GM21786 (cell line): Measurements from ENCODE around the gene LFNG.

Experiments
- ATAC-seq: cut with Tn5 transposase; IDR thresholded peaks from one replicate; pipeline ENCODE4 v1.9.1; 2021; ENCODE audit not compliant: unreplicated experiment

The LFNG gene, protein sequence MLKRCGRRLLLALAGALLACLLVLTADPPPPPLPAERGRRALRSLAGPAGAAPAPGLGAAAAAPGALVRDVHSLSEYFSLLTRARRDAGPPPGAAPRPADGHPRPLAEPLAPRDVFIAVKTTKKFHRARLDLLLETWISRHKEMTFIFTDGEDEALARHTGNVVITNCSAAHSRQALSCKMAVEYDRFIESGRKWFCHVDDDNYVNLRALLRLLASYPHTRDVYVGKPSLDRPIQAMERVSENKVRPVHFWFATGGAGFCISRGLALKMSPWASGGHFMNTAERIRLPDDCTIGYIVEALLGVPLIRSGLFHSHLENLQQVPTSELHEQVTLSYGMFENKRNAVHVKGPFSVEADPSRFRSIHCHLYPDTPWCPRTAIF

DNA sequence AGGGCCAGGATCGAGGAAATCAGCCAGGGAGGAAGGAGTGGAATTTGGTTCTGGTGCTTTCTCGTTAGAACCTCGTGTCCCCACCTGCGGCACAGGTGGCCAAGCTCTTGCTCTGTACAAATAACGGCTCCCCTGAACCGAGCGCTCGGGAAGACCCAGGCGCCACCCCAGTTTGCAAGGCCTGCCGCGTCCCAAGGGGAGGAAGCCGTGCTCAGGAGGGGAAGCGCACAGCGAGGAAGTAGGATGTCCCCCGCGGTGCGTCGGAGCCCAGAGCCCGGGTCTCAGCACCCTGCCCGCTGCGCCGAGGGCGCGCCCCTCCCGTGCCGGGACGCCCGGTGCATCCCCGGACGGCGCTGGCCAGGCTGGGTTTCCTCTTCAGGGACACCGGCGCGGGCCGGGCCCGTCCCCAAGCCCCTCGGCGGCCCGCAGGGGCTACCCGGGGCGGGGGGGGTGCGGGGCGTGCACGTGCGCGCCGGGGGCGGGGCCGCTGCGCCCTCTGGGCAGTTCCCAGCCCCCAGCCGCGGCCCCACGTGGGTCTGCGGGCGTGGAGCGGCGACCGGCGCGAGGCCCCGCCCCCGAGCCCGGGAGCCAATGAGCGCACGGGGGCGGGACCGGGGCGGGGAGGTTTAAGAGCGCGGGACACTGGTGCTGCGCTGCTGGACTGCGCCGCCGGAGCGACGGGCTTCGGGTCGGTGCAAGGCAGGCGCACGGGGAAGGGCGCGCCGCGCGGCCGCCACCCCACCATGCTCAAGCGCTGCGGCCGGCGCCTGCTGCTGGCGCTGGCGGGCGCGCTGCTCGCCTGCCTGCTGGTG, at the start of gene LFNG:
LFNG (plus strand) TSS at position 656 of the 812 bp plus-strand sequence; CDS start at position 744, 88 bp downstream.
- ATAC-seq = peak; percentile 73

DNA sequence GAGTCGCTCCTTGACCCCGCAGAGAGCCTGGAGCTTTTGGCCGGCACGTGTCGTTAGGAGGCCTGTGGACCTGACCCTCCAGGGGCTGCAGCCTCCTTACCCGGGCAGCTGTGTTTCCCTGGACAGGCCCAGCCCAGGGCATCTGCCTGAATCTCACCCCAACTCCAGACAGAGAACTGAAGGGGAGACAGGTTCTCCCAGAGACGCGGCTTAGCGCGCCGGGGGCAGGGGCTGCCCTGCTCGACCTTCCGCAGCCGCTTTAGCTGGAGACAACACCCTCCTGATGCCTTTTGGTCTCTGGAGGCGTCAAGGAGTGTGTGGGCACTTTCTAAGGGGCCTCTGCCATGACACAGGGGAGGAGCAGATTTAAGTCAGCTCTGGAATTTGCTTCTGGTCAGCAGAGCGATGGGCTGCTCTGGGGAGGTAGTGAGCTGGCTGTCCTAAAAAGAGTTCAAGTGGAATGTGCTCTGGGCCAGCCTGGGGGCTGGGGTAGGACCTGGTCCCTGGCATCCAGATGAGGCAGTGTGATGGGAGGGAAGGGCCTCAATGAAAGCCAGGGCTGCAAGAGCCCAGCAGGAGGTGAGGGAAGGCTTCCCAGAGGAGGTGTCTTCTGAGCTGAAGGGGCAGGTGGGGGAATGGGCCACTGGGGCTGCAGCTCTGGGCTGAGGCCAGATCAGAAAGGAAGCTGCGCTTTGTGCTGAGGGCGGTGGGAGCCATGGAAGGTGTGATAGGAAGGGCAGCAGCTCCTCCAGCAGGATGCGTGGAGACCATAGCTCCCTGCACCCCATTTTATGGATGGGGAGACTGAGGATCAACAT, 49.2 kb upstream of the LFNG start:
- ATAC-seq = no peak

DNA sequence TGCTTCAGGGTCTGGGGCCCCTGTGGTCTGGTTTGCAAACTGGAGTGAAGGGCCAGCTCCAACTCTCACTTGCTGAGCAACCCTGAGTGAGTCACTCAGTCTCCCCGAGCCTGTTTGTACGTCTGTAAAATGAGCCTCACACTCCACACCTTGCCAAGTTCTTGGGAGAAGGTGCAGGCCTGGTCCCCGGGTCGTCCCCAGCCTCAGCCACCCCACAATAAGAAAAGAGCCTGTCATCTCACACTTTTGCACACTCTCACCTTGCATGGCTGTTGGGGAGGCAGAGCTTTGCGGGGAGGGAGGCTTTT, 48.6 kb upstream of the LFNG start:
- ATAC-seq = no peak

DNA sequence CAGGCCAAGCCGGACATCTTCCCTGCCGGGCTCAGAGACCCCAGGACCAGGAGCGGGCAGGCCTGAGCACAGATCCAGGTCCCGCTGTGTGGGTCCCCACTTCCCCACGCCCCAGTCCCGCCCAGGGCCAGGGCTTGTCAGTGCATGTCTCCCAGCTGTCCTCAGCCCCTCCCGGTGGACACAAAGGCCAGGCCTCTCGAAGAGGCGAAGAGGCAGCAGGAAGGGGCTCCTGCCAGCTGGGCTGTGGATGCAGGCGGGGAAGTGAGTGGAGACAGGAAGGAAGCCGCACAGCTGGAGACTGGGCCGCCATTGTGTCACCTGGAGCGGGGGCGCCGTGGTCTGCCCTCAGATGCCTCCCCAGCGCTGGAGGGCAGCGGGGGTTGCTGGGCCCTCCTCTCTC, 48.2 kb upstream of the LFNG start:
- no peak for ATAC-seq

DNA sequence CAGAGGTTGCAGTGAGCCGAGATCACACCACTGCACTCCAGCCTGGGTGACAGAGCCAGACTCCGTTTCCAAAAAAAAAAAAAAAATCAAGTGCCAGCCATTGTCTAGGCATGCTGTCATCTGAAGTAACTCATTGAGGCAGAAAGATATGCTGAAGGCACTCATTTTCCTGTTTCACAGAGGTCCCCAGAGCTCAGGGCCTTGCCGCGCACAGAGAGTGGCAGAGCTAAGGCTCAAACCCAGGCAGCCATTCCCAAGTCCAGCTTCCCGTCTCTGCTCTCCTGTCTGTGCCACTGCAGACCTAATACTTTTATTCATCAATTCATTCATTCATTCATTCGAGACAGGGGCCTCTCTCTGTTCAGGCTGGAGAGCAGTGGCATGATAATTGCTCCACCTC, 46.8 kb upstream of the LFNG start:
- ATAC-seq = no peak

DNA sequence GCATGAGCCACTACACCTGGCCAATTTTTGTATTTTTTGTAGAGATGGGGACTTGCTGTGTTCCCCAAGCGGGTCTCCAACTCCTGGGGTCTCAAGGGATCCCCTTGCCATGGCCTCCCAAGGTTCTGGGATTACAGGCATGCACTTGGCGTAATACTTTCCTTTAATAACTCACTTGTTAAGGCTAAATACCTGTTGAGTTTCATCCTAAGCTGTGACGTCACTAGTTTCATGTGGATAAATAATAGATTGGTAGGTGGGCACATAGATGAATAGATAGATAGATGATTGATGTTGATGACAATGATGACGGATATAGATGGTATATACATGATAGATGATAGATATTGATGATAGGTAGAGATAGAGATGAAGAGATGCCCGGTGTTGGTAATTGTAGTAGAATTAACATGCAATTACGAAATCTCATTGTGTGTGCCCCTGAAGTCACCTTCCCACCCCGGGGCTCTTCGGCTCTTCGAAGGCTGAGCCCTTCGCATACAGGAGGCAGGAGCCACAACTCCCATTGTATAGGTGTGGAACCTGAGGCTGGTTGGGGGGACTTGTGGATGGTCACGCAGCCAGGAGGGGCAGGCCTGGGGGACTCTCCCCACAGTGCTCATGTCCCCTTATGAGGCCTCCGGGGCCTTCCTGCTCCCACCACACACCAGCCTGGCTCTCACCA, 45.9 kb upstream of the LFNG start:
- no peak for ATAC-seq

DNA sequence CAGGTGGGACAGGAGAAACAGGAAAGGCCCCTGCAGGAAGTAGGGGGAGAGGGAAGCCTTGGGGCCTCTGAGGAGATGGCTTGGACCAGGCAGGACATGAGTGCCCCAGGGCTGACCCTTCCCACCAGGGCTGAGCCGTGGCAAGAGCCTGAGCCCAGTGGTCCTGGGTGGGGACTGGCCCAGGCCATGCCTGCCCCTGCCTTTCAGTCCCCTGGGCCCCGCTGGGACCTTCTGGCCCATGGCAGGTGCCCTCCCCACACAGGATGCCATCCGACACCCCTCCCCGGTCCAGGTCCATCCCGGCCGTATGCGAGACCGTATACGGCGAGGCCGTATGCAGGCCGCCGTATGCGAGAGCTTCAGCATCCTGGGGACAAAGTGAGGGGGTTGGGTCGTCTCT, 45.4 kb upstream of the LFNG start:
- ATAC-seq = no peak

DNA sequence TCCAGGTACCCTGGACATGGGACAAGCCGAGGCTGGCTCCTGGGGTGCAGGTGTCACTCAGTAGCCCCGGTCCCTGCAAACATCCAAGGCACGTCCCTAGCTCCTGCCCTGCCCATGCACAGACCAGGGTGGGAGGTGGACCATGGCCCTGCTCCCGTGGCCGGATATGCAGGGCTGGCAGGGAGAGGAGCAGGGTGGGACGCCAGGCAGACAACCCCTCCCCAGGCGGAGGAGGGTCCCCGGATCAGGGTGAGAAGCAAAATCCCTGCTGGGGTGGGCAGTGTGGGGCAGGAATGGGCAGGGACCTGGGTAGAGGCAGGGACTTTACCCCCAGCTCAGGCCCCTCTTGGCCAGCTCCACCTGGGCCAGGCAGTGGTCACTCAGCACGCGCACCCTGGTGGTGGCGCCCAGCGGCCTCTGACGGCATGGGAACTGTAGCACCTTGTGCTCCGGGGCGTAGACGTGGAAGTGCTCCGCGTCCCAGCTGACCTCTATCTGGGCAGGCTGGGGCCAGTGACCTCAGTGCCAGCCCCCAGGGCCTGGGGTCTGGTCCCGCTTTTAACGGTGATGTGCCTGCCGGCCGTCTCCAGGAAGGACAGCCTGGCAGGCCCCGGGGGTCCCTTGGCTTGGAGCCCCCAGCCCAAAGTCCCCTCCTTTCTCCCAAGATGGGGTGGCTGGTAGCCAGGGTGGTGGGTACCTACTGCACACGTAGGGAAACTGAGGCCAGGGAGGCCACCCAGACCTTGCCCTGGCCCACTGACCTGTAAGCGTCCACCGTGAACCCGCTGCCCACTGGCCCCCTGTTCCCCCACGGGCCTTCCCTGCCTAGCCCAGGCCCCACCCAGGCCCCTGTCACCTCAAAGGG, 44.5 kb upstream of the LFNG start:
- no peak for ATAC-seq

DNA sequence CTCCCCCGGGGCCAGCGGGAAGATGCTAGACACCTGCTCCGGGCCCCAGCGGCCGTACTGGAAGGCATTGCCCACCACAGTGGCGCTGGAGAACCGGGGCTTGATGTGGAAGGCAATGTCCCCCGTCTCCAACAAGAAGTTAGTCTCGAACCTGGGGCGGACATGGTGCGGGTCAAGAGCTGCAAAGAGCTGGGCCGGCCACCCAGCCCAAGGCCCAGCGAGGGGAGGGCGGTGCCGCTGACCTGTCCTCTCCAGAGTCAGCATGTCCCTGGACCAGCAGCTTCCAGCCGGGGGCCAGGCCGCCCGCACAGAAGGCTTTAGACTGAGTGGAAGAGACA, 43.9 kb upstream of the LFNG start:
- ATAC-seq = no peak

DNA sequence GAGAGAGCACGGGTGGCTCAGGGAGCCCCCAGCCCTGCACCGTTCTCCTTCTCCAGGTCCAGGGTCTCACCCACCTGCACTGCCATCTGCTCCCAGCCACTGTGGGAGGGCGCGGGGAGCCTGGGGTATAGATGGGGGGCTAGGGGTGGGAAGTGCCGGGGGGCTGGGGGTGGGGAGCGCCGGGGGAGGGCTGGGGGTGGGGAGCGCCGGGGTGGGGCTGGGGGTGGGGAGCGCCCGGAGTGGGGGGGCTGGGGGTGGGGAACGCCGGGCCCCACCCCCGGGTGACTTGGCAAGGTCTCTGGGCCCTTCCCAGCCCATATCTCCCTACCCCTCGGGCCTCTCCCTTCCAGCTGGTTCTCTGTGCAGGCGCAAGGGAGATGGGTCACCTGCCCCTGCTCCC, 43.3 kb upstream of the LFNG start, which contains the start of gene GRIFIN:
GRIFIN (minus strand) TSS at position 101 of the 400 bp plus-strand sequence; CDS start at position 86, 15 bp downstream.
- no peak for ATAC-seq

DNA sequence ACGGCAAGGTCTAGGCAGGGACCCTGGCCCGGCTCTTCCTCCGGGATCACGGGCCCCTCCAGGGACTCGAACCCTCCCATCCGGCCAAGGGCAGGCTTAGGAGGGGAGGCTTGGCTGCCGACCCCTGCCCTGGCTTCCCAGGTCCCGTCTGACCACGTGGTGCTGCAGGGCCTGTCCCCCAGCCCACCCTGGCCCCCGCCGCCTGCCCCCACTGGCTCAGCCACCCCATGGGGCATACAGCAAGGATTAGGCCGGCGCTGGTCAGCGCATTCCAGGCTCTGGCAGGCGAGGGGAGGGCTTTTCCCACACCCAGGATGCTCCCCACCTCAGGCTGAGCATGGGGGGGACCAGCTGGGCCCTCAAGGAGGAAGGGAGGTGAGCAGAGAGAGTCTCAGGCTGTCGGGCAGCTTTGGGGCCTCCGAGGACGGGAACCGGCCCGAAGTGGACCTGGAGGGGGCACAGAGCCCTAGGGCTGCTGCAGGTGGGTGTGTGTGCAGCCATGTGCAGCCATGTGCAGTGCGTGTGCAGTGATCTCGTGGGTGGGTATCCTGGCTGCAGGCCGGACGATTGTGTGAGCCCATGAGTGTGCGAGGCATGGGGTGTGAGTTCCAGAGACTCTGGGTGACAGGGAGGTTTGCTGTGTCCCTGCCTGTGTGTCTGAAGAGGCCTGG, 42.7 kb upstream of the LFNG start:
- ATAC-seq = no peak

DNA sequence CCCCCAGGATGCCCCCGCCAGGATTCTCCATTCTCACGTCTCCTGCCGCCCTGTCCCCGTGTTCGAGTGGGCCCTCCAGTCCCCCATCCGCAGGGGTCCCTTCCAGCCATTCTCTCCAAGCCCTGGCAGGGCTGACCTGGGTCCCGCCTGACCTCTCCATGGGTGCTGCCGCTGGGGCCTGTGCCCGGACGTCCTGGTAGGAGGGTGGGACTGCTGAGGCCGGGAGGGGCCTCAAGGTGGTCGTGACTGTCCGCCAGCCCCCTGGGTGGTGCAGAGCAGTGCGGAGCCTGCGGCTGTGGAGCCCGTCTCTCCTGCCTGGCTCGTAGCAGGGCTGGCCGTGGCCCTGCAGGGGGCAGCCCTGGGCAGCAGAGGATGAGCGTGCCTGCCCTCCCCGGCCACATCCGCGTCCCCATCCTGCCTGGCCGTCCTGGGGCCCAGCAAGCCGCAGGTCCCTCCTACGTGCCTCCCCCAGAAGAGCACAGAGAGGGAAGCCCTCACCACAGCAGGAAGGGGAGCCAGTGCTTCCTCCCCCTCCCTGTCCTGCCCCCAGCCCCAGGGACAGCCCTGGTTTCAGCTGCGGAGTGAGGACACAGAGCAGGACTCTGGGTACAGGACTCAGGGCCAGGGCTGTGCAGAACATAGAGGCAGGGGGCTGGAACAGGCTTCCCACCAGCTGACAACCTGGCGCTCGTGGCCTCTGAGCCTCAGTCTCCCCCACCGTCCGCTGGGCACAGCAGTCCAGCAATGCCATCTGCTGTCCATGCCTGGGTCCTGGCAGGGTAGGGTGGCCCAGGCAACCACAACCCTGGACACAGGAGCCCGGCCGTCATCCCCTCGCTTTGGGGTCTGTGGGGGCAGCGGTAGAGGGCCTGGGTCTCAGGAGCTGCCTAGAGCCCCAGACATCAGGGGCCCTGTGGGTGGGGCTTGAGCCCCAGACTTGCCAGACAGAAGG, 41.9 kb upstream of the LFNG start:
- peak; percentile 69 for ATAC-seq

DNA sequence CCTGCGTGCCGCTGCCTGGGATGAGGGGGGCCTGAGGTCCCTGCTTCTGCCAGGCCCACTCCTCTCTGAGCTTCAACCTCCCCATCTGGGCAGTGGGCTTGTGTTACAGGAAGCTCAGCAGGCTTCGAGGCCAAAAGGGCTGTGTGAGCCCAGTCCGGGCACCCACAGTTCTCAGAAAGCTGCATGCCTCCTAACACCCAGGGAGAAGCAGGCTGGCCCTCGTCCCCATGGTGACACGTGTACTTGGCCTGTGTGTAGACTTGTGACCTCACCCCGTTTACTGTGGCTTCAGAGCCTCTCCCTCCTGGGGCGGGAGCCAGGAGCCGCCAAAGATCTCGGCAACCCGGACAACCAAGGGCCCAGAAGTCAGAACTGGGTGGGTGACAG, 41.2 kb upstream of the LFNG start:
- ATAC-seq = no peak

DNA sequence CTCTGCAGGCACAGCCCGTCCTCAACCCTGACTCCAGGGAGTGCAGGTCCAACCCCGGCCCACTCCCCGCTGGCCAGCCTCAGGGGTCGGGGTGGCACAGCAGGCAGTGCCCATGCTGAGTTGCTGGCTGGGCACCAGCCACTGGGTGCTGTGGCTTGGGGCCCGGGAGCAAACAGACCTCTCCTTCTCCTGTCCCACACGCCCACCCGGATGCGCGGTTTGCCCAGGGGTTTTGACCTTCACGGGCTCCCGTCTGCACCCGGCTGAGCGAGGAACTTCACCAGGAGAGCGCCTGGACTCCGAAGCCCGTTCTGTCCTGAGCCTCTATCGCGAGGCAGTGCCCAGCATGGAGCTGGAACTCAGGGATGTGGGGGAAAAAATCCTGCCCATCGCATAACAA, 40.8 kb upstream of the LFNG start:
- ATAC-seq = no peak

DNA sequence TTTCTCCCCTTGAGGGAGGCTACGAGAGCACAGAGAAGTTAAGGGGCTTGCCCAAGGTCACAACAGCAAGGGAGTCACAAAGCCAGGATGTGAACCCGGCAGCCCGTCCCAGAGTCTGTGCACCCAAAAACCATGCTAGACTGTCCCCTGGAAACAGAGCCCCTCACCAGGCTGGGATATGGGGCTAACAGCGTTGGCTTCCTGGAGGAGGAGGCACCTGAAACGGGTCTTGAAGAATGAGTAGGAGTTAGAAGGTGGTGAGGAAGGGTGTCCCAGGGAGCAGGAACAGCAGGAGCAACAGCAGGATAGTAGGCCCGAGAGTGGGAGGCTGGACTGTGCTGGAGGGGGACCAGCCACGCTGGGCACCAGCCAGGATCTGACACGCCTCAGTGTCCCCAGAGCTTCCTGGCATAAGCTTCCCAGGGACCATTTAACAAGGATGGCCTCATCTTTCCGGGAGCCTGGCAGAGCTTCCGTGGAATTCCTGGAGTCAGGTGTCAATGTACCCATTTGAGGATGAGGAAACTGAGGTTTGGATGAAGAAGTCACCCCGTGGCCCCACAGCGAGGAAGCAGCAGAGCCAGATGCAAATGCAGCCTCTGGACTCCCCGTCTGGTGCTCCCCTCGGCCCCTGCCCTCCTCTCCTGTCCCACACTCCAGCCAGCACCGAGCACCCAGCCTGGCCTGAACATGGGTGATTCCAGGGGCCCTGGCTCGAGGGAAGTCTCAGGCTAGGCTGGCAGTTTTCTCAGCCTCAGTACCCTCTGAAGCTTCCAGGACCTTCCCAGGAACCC, 40.1 kb upstream of the LFNG start:
- no peak for ATAC-seq

DNA sequence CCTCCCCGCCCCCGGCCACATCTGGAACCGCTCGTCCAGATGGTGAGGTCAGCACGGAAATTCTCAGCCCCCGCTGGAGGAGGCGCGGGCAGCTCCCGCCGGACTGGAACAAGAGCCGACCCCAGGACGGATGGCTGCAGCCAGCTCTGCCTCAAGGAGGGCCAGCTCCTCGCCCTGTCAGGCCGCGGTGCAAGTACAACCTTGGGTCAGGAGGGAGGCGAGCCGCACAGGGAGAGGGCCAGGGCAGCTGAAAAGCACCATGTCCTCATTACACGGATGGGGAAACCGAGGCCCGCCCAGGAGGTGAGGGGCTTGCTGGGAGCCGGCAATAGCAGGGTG, 39.5 kb upstream of the LFNG start:
- no peak for ATAC-seq

DNA sequence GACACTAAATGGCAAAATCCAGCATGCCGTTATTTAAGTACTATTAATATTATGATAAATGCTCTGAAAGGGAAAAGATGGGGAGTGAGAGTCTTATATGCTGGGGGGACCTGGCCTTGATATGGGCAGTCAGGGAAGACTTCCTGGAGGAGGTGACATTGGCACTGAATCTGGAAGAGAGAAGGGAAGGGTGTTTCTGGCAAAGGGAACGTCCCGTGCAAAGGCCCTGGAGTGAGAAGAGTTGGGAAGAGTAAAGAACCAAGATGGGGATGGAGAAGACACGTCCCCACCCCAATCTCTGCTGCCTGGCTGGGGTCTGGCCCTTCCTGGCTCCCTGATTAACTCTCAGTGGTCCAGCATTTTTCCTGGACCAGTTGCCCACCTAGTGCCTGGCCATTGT, 38.4 kb upstream of the LFNG start:
- no peak for ATAC-seq
